Activated CD4-positive, alpha-beta T cell treated with anti-CD3 and anti-CD28 coated beads, Interleukin-2, Interleukin-6, amounts not matched to agents 100 ng/mL and 50 ng/mL, durations not matched to agents 16 hours and 8 hours (primary cell): ENCODE results near the gene FANCG.

ENCODE experiments used
- DNase-seq: peaks from one replicate; pipeline ENCODE4 v3.0.0-alpha.2; 2020

FANCG gene

DNA sequence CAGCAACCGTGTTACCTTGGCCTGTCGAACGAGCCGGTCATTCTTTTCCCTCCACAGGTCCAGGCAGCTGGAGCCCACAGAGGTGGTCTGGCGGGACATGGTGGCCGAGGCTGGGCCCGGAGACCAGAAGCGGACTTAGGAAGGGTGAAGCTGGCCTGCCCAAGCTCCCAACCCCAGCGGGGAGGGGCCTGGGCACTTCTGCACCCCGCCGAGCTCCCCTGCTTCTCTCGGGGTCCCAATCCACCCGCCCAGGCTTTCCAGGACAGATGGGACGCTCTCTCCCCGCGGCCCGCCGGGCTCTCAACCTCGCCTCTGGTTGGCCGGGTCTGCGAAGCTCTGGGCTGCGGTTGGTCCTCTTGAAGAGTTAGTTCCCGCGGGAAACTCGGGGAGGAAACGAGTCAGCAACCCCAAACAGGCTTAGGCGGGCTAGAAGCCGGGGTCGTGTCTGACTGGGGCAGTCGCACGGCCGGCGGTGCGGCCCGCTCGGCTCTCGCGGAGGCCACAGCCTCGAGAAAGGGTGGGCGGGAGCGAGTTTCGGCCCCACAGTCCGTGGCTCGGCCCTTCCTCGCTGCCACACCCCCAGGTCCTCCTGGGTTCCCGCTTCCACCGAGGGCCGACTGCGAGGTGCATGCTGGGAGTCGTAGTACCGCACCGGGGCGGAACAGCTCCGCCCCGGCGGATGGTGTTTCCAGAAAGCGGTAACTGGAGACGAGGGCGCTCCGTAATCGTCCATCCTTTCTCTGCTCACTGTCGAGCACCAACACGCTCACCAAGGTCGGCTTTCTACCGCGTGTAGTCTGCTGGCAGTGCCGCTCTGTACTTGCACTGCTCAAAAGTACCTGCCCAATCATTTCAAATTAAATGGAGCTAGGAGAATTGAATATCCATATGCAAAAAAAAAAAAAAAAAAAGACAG, at the start of gene FANCG:
Gene FANCG (minus strand): TSS at position 517 of the 916 bp plus-strand sequence. CDS start 418 bp downstream, at position 99.
- DNase-seq = peak; percentile 93

DNA sequence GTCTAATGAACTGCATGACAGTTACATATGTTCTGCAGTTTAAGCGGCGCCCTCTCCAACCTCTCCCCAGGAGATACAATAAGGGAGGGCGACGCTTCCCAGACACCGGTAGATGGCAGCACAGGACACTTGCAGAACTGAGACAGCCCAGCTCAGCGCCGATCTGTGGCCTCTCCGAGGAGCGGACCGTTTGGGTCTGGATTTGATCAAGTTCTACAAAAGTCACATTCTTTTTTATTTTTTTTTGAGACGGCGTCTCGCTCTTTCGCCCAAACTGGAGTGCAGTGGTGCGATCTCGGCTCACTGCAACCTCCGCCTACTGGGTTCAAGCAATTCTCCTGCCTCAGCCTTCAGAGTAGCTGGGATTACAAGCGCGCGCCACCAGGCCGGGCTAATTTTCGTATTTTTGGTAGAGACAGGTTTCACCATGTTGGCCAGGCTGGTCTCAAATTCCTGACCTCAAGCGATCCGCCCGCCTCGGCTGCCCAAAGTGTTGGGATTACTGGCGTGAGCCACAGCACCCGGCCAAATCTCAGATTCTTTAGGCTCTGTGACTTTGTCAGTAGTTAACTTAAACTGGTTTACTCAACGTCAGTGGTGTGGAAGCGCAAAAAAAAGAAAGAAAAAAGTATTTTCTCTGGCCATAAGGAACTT, 37.3 kb upstream of the FANCG start:
- DNase-seq = peak; percentile 92

DNA sequence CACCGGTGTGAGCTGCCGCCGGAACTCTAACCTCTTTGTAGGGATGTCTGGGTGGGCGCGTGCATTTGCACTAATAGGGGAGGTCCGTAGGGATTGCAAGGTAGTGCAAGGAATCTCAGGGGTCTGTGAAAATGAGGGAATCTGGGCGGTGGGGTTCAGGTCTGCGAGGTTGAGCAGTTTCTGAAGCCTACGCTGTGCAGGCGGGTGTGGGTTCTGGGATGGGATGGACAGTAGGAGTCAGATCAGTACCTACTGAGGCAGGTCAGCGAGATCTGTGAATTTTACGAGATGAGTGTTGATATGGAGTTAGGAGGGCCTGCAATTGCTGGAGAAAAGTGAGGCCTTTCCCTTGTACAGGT, 36.8 kb upstream of the FANCG start:
- no peak for DNase-seq

DNA sequence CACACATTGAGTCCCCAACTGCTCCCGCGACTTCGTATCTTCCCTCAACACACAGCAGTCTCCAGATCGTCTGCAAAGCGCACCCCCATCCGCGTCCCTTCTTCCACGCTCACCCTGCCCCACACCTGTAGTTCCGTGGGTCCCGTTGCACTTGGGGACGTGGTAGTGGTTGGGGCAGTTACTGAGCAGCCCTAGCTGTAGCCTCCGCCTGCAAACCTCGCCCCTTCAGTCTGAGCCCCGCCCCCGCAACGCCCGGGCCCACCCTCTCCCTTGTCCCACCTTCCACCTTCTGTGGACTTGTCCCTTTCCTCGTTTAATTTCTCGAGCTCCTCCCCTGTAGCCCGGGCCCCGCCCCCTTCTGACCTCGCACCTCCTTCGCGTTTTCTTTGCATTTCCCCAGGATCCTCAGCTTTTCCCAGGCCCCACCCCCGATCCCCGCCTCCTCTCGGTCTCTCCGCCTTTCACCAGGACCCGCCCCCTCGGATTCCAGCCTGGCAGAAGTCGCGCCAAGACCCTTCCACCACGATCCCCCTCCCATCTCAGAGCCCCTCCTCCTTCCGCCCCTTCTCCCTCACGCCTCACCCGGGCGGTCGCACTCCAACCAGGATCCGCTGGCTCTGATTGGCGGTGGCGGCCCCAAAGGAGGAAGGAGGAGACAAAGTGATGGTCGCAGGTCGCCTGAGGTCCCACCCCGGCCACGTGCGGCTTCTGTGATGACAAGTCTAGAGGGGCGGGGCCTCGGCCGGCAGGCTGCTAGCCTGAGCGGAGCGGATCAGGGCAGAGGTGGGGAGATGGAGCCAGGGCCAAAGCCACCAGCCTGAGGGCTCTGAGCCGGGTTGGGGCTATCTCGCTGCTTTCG, 36.2 kb upstream of the FANCG start, which contains the start of gene ATOSB:
Gene ATOSB (minus strand): TSS at position 183 of the 859 bp plus-strand sequence. CDS start 7,588 bp downstream, outside the sequence.
- DNase-seq = peak; percentile 94

DNA sequence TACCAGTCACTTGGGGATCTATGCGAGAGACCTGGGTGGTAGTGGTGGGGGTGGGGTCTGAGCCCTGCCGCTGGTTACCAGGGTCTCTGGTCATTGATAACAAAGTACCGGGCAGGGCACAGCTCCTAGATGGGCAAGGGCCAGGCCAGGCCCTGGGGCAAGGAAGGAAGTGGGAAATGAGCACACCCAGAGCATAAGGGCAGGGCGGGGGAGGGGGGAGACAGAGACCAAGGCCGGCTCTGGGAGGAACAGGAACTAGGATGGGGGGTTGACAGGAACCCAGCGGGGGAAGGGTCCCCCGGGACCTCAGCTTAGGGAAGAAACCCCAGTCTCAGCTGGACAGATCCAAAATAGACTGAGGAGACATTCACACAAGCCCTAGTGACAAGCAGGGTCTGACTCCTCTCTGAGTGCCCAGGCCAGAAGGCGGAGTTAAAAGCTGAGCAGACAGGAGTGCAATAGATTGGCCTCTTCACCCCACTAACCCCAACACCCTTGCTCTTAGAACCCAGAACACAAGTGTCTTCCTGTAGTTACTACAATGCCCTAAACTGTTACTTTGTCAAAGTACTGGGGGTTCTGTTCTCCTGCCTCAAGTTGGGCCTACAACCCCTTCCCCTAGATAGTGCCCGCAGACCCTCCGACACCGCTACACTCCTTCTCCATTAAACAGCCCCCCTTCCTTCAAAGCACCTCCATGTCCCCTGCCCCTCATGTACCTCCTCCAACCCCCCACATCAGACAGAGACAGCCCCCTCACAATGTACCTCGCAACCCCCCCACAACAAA, 35.3 kb upstream of the FANCG start:
- DNase-seq = peak; percentile 46

DNA sequence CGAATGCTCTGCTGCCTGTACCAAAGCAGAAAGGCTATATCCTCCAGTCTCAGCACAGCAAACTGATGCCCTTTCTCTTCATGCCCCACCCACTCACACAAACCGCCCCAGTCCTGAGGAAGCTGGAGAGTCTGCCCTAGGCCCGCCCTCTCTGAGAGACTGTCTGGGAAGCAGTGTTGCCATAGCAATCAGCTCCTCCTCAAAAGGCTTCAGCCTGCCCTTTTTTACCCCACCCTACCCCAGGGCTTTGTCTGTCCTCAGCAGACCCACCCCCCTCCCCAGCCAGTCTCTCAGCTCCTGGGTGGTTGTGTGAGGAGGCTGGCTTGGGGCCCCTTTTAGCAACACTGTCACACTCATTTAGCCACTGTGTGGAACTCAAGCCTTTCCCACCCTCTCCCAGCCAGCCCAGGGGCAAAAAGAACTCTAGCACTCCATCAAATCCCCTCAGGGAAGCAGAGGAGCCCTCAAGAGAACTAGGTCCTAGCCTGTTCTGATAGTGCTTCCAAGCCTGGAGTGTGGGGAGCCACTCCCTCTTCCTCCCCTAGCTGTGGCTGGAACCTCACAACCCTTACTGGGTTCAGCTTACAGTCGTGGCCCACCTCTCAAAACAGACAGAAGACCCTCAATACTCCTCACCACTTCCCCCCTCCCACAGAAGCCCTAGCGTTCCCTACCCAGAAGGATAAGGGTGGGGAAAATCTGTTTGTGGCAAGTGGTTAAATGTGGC, 34.5 kb upstream of the FANCG start:
- DNase-seq = peak; percentile 79

DNA sequence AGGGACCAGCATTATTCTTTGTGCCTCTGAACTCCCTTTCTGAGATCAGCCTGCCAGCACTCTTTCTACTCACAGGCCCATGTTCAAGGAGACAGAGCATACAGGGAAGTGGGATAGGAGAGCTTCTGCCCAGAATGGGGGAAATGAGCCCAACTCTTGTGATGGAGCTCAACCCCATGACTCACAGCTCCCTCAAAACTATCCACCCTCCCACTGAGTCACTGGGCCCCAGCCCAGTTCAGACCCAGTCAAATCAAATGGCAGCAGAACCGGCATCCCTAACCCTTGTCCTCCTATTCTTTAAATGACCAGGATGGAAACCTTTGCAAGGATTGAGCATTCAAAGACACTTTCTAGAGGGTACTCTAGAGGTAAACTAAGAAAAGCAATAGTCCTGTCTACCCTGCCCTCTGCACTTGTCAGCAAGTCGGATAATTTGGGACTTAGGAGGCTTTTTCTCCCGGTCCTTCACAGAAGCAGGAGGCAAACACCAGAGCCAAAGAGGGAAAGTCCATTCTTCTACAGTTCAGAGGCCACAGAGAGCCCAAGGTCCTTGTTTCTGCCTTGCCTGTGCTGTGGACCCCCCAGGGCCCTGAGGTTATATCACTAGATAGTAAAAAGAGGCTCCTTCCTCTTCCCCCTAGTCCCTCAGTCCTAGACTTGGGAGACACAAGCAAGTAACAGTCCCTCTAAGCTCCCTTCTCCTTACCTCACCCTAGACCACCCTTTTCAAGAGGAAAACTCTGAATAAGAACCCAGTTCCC, 32.7 kb upstream of the FANCG start:
- DNase-seq = no peak

DNA sequence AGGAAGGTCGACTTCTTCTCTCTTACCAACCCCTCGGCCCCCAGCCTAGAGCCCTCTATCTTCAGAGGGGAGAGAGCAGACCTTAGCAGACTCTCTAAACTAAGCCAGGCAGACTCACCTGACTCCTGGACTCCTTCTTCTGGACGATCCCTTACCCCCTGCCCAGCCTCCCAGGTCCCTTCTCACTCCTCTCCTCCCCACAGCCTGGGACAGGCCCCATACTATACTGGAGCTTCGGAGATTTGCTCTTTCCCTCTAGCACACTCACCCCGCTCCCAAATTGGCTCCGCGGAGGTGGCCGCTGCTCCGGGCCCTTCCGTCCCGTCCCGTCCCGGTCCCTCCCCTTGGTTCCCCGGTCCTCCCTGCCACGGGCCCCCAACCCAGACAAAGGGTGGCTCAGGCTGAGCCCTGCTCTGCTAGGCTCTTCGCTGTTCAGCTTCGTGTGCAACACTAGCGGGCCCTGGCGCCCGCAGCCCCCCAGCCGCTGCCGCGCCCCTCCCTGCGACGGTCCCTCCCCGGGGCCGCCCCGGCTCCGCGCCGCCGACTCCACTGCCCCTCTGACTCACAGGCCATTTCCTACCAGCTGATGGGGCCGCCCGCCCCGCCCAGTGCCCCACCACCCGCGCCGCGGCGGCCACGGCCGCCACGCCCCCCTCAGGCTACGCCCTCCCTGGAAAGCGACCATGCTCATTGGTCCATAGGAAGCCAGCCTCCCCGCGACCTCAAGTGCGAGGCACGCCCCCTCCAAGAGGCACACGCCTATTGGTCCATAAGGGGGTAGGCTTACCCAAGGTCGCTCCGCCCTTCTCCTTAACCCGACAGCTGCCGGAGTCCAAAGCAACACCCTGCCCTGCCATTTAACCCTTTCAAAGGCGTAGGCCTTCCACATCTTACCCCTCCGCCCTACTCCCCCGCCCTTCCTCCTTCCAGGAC, 31.5 kb upstream of the FANCG start:
- DNase-seq = peak; percentile 98

DNA sequence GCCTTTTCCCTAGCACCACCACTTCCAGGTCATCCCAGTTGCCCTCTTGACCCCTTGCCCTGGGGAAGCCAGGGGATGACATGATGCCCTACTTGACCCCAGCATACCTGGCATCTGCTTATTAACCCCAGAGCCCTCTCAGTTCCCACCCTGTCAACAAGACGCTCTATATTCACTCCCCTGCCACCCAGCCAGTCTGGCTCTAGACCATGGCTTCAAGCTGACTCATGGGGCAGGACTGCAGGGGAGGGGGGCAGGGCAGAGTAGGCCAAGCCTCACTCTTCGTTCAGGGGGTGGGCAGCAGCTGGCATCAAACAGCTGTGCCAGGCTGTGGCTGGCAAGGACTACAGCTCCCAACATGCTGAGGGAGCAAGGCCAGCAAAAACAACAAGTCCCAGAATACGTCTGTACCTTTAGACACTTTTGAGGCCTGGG, 30.6 kb upstream of the FANCG start:
- no peak for DNase-seq

DNA sequence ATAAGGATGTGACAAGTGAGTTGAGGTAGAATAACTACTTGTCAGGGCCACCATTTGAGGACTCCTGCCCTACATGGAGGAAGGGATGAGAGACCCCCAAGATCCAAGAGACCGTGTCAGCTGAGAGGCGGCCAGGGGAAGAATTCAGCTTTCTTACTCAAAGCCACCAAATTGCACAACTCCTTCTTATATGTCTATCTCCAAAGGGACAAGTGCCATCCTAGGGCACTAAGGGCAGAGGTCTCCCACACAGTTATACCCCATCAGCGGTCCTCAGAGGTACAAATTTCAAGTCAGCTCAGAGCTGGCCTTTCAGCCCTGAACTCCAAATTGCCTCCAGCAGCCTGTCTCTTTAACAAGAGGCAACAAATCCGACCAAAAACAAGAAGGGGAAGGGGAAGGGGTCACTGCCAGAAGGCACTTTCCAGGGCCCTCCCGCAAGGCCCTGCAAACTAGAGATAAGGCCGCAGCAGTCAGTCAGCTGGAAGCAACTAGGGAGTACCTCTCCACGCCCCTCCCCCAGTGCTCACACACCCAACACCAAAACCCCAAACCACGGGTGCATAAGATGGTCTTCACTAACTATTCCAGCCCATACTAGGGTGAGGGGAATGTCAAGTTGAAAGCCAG, 29.3 kb upstream of the FANCG start:
- DNase-seq = no peak

DNA sequence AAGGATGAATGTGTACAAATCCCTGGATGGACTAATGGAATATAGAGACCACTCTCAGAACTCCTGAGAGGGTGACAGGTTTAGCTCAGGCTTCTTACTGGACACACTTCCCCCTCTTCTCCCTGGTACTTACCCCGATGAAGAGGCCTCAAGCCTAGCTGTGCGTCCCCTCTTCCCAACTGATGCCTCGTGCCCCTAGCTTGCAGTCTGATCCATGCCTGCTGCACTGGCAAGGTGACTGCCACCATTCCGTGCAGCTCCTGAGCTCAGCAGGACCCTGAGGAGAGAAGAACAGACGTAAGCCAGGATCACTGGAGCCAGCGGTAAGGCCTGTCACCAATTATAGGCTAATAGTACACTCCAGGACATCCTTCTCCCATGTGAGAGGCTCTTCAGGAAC, 28.7 kb upstream of the FANCG start:
- no peak for DNase-seq

DNA sequence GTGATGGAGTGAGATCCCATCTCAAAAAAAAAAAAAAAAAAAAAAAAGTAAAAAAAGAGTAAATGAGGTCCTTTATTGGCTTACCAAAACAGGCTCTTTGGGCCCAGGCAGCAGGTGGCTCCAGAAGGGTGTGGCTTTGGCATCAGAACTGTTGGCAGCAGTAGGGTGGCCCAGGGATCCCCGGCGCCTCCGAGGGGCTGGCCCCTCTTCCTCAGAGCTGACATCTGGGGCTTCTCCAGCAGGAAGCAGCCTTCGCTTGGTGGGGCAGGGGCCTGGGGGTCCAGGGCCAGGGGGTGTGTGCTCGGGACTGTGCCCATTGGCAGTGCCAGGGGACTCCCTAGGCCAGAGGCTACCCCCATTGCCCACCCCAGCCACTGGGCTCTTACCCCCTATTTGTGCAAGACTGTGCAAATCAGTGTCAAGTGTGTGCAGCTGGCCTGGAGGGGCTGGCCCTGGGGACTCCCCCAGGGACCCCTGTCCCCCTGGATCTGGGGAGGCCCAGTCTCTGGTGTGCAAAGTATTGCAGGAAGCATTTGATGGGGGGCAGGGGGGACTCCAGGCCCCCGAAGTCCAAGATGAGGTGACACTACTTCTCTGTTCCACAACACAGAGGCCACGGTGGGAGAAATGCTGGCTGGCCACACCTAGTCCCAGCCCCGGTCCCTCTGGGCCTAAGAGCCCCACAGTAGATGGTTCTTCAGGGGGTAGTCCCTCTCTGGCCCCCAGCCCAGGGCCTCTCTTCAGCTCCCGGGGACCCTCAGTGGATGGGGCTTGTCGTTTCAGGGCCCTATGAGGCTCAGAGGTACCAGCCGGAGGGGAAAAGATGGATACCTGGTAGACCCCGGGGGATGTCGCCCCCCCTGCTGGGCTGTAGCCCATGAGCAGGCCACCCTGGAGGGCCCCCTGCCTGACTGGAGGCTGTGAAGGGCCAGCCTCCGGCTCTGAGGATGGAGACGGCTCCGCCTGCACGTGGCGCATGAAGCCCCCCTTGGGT, 27.9 kb upstream of the FANCG start:
- DNase-seq = no peak

DNA sequence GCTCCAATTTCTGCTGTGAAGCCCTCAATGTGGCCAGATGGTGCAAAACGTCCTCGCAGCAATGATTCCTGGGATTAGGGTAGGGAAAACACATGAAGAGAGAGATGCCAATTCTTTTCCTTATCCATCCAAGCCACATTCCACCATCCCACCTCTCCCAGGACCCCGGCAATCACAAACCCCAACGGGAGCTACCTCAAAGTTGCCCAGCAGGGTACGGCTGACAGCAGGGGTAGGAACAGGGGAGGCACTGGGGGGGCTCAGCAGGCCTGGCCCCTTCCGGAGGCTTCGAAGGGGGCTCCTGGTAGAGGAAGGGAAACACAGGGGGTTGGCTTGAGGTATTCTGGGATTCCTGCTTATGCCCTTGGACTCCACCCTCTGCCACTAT, 26.6 kb upstream of the FANCG start:
- no peak for DNase-seq

DNA sequence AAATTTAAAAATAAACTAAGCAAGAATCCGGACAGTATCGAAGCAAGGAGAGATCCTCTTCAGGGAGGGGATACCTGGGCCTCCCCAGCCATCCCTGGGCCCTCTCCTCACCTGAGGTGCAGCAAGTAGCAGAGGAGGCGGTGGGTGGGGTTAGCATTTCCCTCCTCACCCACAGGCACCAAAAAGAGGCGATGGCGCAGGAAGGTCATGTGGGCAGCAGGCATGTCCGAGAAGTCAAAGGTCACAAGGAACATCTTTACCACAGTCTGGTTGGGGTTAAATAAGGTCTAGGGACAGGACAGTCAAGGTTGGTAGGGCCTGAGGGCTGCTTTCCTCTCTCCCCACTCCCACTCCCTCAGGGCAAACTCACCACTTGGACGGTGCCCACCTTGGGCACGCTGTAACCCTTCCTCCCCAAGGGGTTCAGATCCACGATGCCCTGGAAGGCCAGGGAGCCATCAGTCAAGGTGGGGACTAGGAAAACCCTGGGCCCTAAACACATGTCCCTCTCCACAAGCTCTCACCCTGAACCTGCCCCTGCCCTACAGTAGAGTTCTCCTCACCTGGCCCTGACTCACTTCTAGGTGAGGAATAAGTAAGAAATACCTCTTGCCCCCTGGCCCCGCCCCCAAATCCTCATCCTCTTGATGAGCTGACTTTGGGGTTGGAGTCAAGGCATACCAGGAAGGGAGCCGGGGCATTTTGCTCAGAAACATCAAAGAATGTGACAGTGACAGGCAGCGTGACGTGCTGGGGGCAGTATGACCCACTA, 26.0 kb upstream of the FANCG start:
- DNase-seq = no peak

DNA sequence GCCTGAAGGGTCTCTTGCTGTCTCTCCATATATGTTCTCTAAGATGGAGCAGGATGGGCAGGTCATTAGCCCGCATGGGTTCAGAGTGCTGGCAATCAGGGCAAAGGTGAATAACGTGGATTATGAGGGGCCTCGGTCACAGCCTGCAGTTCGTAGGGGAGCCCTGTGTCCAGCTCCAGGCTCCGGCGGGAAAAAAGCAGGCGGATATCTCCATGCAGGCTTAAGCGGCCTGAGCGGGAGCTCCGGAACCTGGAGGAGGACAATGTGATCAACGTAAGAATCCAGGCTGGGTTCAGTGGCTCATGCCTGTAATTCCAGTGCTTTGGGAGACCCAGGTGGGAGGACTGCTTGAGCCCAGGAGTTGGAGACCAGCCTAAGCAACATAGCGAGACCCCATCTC, 25.4 kb upstream of the FANCG start:
- no peak for DNase-seq

DNA sequence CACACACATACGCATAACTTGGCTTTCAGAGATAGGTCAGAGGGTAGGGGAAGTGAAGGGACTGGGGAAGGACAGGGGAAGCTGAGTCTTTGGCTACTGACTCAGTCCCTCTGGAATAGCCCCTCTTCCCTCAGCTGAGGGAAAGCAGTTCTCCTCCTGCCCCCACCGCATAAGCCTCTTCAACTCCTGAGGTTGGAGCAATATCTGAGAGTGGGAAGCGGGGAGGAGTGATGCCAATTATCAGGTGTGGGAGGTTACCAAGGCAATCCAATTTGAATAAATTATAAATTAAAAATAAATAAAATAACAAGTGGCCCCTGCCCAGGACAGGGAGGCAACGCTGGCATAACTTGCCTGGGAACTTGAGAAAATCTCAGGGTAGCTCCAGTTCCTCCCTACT, 24.8 kb upstream of the FANCG start:
- no peak for DNase-seq

DNA sequence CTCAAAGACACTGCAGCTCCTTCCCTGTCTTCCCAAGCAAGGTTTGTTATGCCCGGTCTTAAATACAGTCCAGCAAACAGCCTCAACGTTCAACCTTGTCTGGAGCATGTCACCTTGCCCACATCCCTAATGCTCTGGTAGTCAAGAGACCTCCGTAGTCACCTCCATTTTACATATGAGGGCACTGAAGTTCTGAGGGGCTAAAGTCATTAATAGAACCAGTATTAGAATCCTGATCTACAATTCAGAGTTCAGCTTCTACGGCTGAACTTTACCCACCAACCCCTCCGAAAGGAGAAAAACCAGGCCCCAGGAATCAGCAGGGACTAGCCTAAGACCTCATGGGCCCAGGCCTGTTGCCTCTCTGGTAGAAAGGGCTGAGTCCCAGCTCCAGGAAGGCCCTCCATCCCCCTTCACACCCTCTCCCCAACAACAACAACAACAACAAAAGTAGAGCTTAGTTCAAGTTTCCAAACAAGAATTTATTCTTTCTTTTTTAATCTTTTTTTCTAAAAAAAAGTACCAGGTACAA, 24.0 kb upstream of the FANCG start:
- DNase-seq = no peak
